GM12878 (cell line): ENCODE results near the gene CHAT. TPM values are rescaled to one million over a fixed set of nuclear protein-coding genes. Genes with fewer than 3 reads are reported as not detected.

Source experiments
- ATAC-seq: fragments of 200-7000 bp; cut with Tn5 transposase; 3 replicates; pipeline ENCODE4 v1.9.1; 2020; ENCODE audit warnings: mild to moderate bottlenecking, moderate library complexity
- BruUV-seq: library from RNA; stranded (reverse); fragments of 400-500 nt; replicated peaks from 2 replicates; lab custom pipeline; 2021; lab: Mats Ljungman, UMichigan
- CTCF ChIA-PET: fragments of 300-600 bp; sonication (Branson Sonifier 250); formaldehyde crosslinking; extraction: SDS; loops from one replicate; lab custom pipeline; 2021; ENCODE audit warnings: inconsistent platforms; lab: Yijun Ruan, JAX
- POLR2A ChIA-PET: fragments of 350-600 bp; formaldehyde crosslinking; extraction: SDS; loops from one replicate; lab custom pipeline; 2021; ENCODE audit warnings: inconsistent platforms; lab: Charles Lee
- RAD21 ChIA-PET: fragments of 300-600 bp; sonication (Branson Sonifier 250); formaldehyde crosslinking; loops from one replicate; lab custom pipeline; 2023; ENCODE audit warnings: antibody characterized with exemption; ENCODE audit not compliant: unreplicated experiment; lab: Charles Lee
- SMC1A ChIA-PET: fragments of 300-600 bp; sonication (Branson Sonifier 250); formaldehyde crosslinking; loops from one replicate; lab custom pipeline; 2023; ENCODE audit not compliant: unreplicated experiment, uncharacterized antibody; lab: Charles Lee
- DNase-seq: peaks from one replicate; pipeline ENCODE4 v3.0.0-alpha.2; 2011; ENCODE audit warnings: low read depth, low spot score
- FAIRE-seq: peaks from 3 replicates; lab custom pipeline; 2011; peaks lifted over from hg19 to GRCh38; lab: Jason Lieb, UNC
- H2AFZ ChIP-seq: 2 replicates; pipeline ENCODE4 v1.6.0; 2011; ENCODE audit warnings: low read depth, low read length, control low read depth; ENCODE audit not compliant: control insufficient read depth
- H3K27ac ChIP-seq: 2 replicates; pipeline ENCODE4 v1.5.1; 2011; ENCODE audit warnings: control low read depth; ENCODE audit not compliant: control insufficient read depth, insufficient read depth
- H3K27me3 ChIP-seq, 2 experiments: replicated peaks in 1 of 2; 2 replicates each; pipeline versions ENCODE4 v1.6.0 to v1.6.1; 2011; ENCODE audit warnings: low read length in 1 of 2; ENCODE audit not compliant: control insufficient read depth in 2 of 2, insufficient read depth in 2 of 2
- H3K36me3 ChIP-seq, 2 experiments: 2 replicates each; pipeline ENCODE4 v1.5.1; 2011; ENCODE audit warnings: low read length in 1 of 2; ENCODE audit not compliant: control insufficient read depth in 2 of 2, insufficient read depth in 2 of 2
- H3K4me1 ChIP-seq: 2 replicates; pipeline ENCODE4 v1.6.1; 2011; ENCODE audit warnings: mild to moderate bottlenecking, low read length, moderate library complexity, mixed read lengths; ENCODE audit not compliant: control insufficient read depth, insufficient read depth
- H3K4me2 ChIP-seq: 2 replicates; pipeline ENCODE4 v1.6.0; 2011; ENCODE audit warnings: control low read depth; ENCODE audit not compliant: control insufficient read depth, insufficient read depth
- H3K4me3 ChIP-seq: fragments of 200-600 bp; sonication (generic); 2 replicates; pipeline ENCODE4 v1.5.1; 2016
- H3K79me2 ChIP-seq: 2 replicates; pipeline ENCODE4 v1.6.0; 2011; ENCODE audit warnings: low read length; ENCODE audit not compliant: control insufficient read depth, insufficient read depth
- H3K9ac ChIP-seq: 2 replicates; pipeline ENCODE4 v1.8.0; 2011; ENCODE audit warnings: low read length, control low read depth, mixed read lengths; ENCODE audit not compliant: control insufficient read depth, insufficient read depth
- H3K9me3 ChIP-seq: replicated peaks from 3 replicates; pipeline ENCODE4 v1.5.1; 2011; ENCODE audit warnings: mild to moderate bottlenecking, low read length; ENCODE audit not compliant: control insufficient read depth, insufficient read depth
- H4K20me1 ChIP-seq: 2 replicates; pipeline ENCODE4 v1.6.0; 2011; ENCODE audit not compliant: control insufficient read depth, insufficient read depth
- CREB1 ChIP-seq: IDR thresholded peaks from 2 replicates; pipeline ENCODE4 v1.6.1; 2012; ENCODE audit warnings: low read depth, mild to moderate bottlenecking, inconsistent platforms
- EZH2 ChIP-seq: IDR thresholded peaks from 2 replicates; pipeline ENCODE4 v1.6.1; 2012; ENCODE audit warnings: low read depth, mild to moderate bottlenecking, control low read depth, inconsistent platforms, low read length, borderline replicate concordance; ENCODE audit not compliant: control insufficient read depth
- KAT2A ChIP-seq: conservative IDR thresholded peaks from 2 replicates; pipeline ENCODE4 v1.6.1; 2011; ENCODE audit warnings: low read depth, low read length; ENCODE audit not compliant: control insufficient read depth
- KLF5 ChIP-seq: fragments of 450-650 bp; IDR thresholded peaks from 2 replicates; pipeline ENCODE4 v1.6.1; 2014; ENCODE audit warnings: mild to moderate bottlenecking; ENCODE audit not compliant: partially characterized antibody
- NFXL1 ChIP-seq: fragments of 450-650 bp; IDR thresholded peaks from 2 replicates; pipeline ENCODE4 v1.6.1; 2017; ENCODE audit warnings: antibody characterized with exemption, mild to moderate bottlenecking, borderline replicate concordance
- NR2C1 ChIP-seq: fragments of 450-650 bp; IDR thresholded peaks from 2 replicates; pipeline ENCODE4 v1.6.1; 2017; ENCODE audit warnings: antibody characterized with exemption, mild to moderate bottlenecking, moderate library complexity
- RB1 ChIP-seq: fragments of 450-650 bp; formaldehyde crosslinking; IDR thresholded peaks from 2 replicates; pipeline ENCODE4 v1.6.1; 2017; ENCODE audit warnings: mild to moderate bottlenecking, borderline replicate concordance
- SIN3A ChIP-seq: IDR thresholded peaks from 2 replicates; pipeline ENCODE4 v1.6.1; 2012; ENCODE audit warnings: low read depth, low read length, improper control_type of control experiment
- SUPT20H ChIP-seq: IDR thresholded peaks from 2 replicates; pipeline ENCODE4 v1.6.1; 2011; ENCODE audit warnings: low read depth, mild to moderate bottlenecking, low read length, moderate library complexity, borderline replicate concordance; ENCODE audit not compliant: control insufficient read depth
- WGBS: methylation state at CpG from one replicate; pipeline ENCODE4 v1.1.6; 2016; ENCODE audit warnings: low lambda C conversion rate; ENCODE audit not compliant: insufficient replicate concordance, insufficient coverage; ENCODE audit errors: missing lambda C conversion rate; 5-methylcytosine and 5-hydroxymethylcytosine counted together
- in situ Hi-C: fragments of 300-500 bp; cut with MboI; formaldehyde crosslinking; loops from 9 replicates; pipeline ENCODE4 v1.14.3; 2018; ENCODE audit warnings: mixed read lengths
- intact Hi-C: fragments of 100-400 bp; cut with micrococcal nuclease; formaldehyde crosslinking; loops from one replicate; pipeline ENCODE4 v1.14.2; 2022; ENCODE audit not compliant: unreplicated experiment
- polyA plus RNA-seq, 11 experiments: library from polyadenylated mRNA; depleted of rRNA in 4 of 11; unstranded in 6 of 11; stranded (reverse) in 5 of 11; fragments of >200 nt; fragmentation: Nextera tagmentation in 4 of 11; fragmentation: Illumina TruSeq in 1 of 11; extraction: Ambion mirVana in 4 of 11; extraction: Trizol in 1 of 11; gene quantifications; 1 replicate in 1 of 11; 2 replicates in 10 of 11; pipeline versions ENCODE4 v1.2.1 to v1.2.3, GENCODE V29; 2011 to 2016; ENCODE audit warnings: inconsistent platforms in 2 of 11, missing spikeins in 2 of 11, low read depth in 1 of 11
- total RNA-seq, 4 experiments: library from RNA; depleted of rRNA in 3 of 4; stranded (reverse); fragments of >200 nt in 3 of 4; fragmentation: Illumina TruSeq in 1 of 4; extraction: Trizol in 1 of 4; gene quantifications; 2 replicates each; pipeline versions ENCODE4 v1.2.1 to v1.2.3, GENCODE V29; 2013 to 2021
- TF ChIP-seq, protein P1 (sequence below): fragments of 450-650 bp; IDR thresholded peaks from 2 replicates; pipeline ENCODE4 v1.6.1; 2016; ENCODE audit warnings: mild to moderate bottlenecking
- TF ChIP-seq, protein P2 (sequence below): IDR thresholded peaks from 2 replicates; pipeline ENCODE4 v1.6.1; 2012; ENCODE audit warnings: mild to moderate bottlenecking, low read depth, low read length
- TF ChIP-seq, protein P3 (sequence below): fragments of 450-650 bp; formaldehyde crosslinking; IDR thresholded peaks from 2 replicates; pipeline ENCODE4 v1.4.0; 2022; ENCODE audit warnings: mild to moderate bottlenecking, moderate library complexity
- TF ChIP-seq, protein P4 (sequence below): fragments of 450-650 bp; IDR thresholded peaks from 2 replicates; pipeline ENCODE4 v1.6.1; 2017; ENCODE audit warnings: mild to moderate bottlenecking, low read depth, inconsistent platforms; ENCODE audit not compliant: poor library complexity, severe bottlenecking

Gene CHAT
- total and polyA plus RNA-seq, 10 of the 15 experiments (the other 5 are each of a cell fraction or from before 2014, with no cell fraction given): not detected

DNA sequence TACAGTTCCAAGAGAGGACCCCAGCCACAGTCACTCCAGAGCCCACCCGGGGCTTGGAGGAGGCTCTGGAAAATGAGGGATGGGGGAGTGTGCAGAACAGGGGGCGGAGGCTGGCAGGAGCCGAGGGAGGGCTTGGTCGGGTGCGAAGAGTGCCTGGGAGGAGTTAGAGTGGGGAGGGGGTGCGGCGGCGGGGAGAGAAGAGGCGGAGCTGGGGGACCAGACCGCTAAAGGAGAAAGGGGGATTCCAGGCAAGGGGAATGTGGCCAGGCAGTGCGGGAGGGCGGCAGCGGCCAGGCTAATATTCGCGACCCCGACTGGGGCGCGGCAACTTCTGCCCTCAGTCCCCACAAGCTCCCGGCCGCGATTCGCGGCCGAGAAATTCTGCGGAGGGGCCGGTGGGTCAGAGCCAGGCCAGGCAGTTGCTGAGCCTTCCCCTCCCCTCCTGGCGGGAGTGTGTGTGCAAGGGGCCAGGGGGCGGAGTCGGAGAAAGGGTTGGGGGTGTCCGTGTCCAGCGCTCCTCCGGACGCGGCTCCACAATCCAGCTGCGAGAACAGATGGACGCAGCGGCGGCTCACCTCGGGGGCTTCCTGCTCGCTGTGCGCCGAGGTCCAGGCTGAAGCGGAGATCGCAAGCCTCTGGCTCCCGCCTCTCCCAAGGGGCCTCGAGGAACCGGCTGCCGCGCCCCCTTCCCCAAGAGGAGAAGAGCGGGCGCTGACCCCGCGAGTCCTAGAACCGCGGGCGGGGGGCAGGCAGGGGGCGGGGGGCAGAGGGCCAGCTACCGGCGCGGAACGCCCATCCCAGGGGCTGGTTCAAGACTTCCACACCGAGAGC, 4.3 kb upstream of the CHAT start:
- H3K9me3 ChIP-seq: peaks cover 4% of the 10 kb centered on the region; the same call in 1 of the 3 replicates
- WGBS: 21% methylated on average over 28 of the region's 62 CpGs
- H4K20me1 ChIP-seq: no peaks in the 10 kb centered on the region
- no peak overlapping the region for H3K4me3 ChIP-seq
- H3K79me2 ChIP-seq: no peaks in the 10 kb centered on the region
- ATAC-seq: no peak
- ChIA-PET CTCF (no interaction called here), POLR2A (no interaction called here), RAD21 (no interaction called here), SMC1A (no interaction called here)
- H3K4me1 ChIP-seq: no peaks in the 10 kb centered on the region
- no peak overlapping the region for H3K9ac ChIP-seq
- no peak for FAIRE-seq
- H2AFZ ChIP-seq: no peak overlapping the region
- DNase-seq: no peak
- no TSS peak for BruUV-seq
- in situ Hi-C loops: no loop called here
- no peaks in the 10 kb centered on the region for H3K36me3 ChIP-seq
- H3K27ac ChIP-seq: no peak overlapping the region
- H3K4me2 ChIP-seq: no peak overlapping the region
- peaks cover 11 to 27% of the 10 kb centered on the region in 2 experiments for H3K27me3 ChIP-seq
- intact Hi-C loops: no loop called here
- TF ChIP-seq KLF5: no peak
- TF ChIP-seq, protein P1, sequence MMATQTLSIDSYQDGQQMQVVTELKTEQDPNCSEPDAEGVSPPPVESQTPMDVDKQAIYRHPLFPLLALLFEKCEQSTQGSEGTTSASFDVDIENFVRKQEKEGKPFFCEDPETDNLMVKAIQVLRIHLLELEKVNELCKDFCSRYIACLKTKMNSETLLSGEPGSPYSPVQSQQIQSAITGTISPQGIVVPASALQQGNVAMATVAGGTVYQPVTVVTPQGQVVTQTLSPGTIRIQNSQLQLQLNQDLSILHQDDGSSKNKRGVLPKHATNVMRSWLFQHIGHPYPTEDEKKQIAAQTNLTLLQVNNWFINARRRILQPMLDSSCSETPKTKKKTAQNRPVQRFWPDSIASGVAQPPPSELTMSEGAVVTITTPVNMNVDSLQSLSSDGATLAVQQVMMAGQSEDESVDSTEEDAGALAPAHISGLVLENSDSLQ: no peak
- no peak for TF ChIP-seq NR2C1
- TF ChIP-seq SIN3A: no peak
- no peak for TF ChIP-seq KAT2A
- TF ChIP-seq CREB1: no peak
- no peak for TF ChIP-seq RB1
- no peak for TF ChIP-seq EZH2
- no peak for TF ChIP-seq SUPT20H
- TF ChIP-seq, protein P2, sequence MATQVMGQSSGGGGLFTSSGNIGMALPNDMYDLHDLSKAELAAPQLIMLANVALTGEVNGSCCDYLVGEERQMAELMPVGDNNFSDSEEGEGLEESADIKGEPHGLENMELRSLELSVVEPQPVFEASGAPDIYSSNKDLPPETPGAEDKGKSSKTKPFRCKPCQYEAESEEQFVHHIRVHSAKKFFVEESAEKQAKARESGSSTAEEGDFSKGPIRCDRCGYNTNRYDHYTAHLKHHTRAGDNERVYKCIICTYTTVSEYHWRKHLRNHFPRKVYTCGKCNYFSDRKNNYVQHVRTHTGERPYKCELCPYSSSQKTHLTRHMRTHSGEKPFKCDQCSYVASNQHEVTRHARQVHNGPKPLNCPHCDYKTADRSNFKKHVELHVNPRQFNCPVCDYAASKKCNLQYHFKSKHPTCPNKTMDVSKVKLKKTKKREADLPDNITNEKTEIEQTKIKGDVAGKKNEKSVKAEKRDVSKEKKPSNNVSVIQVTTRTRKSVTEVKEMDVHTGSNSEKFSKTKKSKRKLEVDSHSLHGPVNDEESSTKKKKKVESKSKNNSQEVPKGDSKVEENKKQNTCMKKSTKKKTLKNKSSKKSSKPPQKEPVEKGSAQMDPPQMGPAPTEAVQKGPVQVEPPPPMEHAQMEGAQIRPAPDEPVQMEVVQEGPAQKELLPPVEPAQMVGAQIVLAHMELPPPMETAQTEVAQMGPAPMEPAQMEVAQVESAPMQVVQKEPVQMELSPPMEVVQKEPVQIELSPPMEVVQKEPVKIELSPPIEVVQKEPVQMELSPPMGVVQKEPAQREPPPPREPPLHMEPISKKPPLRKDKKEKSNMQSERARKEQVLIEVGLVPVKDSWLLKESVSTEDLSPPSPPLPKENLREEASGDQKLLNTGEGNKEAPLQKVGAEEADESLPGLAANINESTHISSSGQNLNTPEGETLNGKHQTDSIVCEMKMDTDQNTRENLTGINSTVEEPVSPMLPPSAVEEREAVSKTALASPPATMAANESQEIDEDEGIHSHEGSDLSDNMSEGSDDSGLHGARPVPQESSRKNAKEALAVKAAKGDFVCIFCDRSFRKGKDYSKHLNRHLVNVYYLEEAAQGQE: no peak
- TF ChIP-seq, protein P3, sequence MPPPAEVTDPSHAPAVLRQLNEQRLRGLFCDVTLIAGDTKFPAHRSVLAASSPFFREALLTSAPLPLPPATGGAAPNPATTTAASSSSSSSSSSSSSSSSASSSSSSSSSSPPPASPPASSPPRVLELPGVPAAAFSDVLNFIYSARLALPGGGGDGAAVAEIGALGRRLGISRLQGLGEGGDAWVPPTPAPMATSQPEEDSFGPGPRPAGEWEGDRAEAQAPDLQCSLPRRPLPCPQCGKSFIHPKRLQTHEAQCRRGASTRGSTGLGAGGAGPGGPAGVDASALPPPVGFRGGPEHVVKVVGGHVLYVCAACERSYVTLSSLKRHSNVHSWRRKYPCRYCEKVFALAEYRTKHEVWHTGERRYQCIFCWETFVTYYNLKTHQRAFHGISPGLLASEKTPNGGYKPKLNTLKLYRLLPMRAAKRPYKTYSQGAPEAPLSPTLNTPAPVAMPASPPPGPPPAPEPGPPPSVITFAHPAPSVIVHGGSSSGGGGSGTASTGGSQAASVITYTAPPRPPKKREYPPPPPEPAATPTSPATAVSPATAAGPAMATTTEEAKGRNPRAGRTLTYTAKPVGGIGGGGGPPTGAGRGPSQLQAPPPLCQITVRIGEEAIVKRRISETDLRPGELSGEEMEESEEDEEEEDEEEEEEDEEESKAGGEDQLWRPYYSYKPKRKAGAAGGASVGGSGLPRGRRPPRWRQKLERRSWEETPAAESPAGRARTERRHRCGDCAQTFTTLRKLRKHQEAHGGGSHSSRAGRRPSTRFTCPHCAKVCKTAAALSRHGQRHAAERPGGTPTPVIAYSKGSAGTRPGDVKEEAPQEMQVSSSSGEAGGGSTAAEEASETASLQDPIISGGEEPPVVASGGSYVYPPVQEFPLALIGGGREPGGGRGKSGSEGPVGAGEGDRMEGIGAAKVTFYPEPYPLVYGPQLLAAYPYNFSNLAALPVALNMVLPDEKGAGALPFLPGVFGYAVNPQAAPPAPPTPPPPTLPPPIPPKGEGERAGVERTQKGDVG (CRISPR knock-in tag): no peak
- TF ChIP-seq, protein P4, sequence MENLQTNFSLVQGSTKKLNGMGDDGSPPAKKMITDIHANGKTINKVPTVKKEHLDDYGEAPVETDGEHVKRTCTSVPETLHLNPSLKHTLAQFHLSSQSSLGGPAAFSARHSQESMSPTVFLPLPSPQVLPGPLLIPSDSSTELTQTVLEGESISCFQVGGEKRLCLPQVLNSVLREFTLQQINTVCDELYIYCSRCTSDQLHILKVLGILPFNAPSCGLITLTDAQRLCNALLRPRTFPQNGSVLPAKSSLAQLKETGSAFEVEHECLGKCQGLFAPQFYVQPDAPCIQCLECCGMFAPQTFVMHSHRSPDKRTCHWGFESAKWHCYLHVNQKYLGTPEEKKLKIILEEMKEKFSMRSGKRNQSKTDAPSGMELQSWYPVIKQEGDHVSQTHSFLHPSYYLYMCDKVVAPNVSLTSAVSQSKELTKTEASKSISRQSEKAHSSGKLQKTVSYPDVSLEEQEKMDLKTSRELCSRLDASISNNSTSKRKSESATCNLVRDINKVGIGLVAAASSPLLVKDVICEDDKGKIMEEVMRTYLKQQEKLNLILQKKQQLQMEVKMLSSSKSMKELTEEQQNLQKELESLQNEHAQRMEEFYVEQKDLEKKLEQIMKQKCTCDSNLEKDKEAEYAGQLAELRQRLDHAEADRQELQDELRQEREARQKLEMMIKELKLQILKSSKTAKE: no peak
- no peak for TF ChIP-seq NFXL1
